ENCODE data around the gene ESYT1. TPM values are rescaled to one million over a fixed set of nuclear protein-coding genes. Genes with fewer than 3 reads are reported as not detected.
"Not testable (repeated sequence)": the region's sequence is repeated elsewhere in the genome, so short reads cannot be mapped to it uniquely, and the experiment has no call there.

Gene ESYT1
- total RNA-seq, 2 donors from 2014 or later: 66.8 to 167 TPM

GRCh38 chr12:56116267-56117081 lies 11.6 kb upstream of the ESYT1 start, which contains the start of gene RPL41:
TSS of gene RPL41 (plus strand) at chr12:56116633.
- Histone ChIP-seq H3K4me1 (replicated peaks) (peaks cover 8% of the 10 kb centered on the region), H3K9me3 (no peaks in the 10 kb centered on the region), H3K4me3 (peak within 1 kb of the TSS; percentile 61), H3K27ac (peak within 1 kb of the TSS; percentile 93 to 97), H3K36me3 (peaks cover 5 to 9% of the 10 kb centered on the region in 2 donors), H3K27me3 (replicated peaks; ENCODE audit: insufficient read depth) (no peaks in the 10 kb centered on the region)
- under 1% methylated on average over 34 of the region's 34 CpGs for WGBS
- intact Hi-C loops (cut with DNase I): loop anchor here (5.0 kb wide), 1 partner anchor 41 kb away; the partner anchor contains the start of gene MYL6
- TF ChIP-seq POLR2AphosphoS5 (IDR thresholded peaks at IDR 0.05) (peak; percentile 98), CTCF (IDR thresholded peaks at IDR 0.05) (peak in 2 of 4 experiments; percentile 26 to 45), POLR2A (IDR thresholded peaks at IDR 0.05) (peak; percentile 92)
- peak; percentile 96 for DNase-seq (ENCODE audit: low spot score)

GRCh38 chr12:56117082-56117706 lies 10.9 kb upstream of the ESYT1 start:
- not testable (repeated sequence) for H3K9me3 ChIP-seq; H3K27me3 ChIP-seq (replicated peaks; ENCODE audit: insufficient read depth); H3K36me3 ChIP-seq; H3K4me1 ChIP-seq (replicated peaks); DNase-seq (ENCODE audit: low spot score)
- intact Hi-C loops (cut with DNase I): loop anchor here (5.0 kb wide), 1 partner anchor 40 kb away; the partner anchor contains the start of gene MYL6
- WGBS: 0% methylated on average over 15 of the region's 16 CpGs
- Histone ChIP-seq H3K4me3 (peak overlapping the region; percentile 61), H3K27ac (peak overlapping the region; percentile 93 to 97)

- no peaks in the 10 kb centered on the region for H3K36me3 ChIP-seq
- intact Hi-C loops (cut with DNase I): loop anchor here (2.0 to 5.0 kb wide), 2 partner anchors 39 to 107 kb away; partner anchors contain the start of genes MYL6 and NABP2
- H3K27me3 ChIP-seq (replicated peaks; ENCODE audit: insufficient read depth): no peaks in the 10 kb centered on the region
- no peaks in the 10 kb centered on the region for H3K9me3 ChIP-seq
- WGBS: under 1% methylated on average over 56 of the region's 61 CpGs
- H3K4me1 ChIP-seq (replicated peaks): peaks cover 8% of the 10 kb centered on the region
- peak; percentile 97 for DNase-seq (ENCODE audit: low spot score)
- TF ChIP-seq POLR2AphosphoS5 (IDR thresholded peaks at IDR 0.05) (peak; percentile 100), CTCF (IDR thresholded peaks at IDR 0.05) (peak; percentile 45 to 94 (median 72)), POLR2A (IDR thresholded peaks at IDR 0.05) (peak; percentile 88)
- H3K4me3 ChIP-seq: peak within 1 kb of the TSS; percentile 61
- H3K27ac ChIP-seq: peak within 1 kb of the TSS; percentile 93 to 97
Measured at GRCh38 chr12:56117778-56118687, 10.0 kb upstream of the ESYT1 start, which contains the start of gene ZC3H10. TSS of gene ZC3H10 (plus strand) at chr12:56118266. CDS start at chr12:56120563, 2,297 bp downstream.

DNA sequence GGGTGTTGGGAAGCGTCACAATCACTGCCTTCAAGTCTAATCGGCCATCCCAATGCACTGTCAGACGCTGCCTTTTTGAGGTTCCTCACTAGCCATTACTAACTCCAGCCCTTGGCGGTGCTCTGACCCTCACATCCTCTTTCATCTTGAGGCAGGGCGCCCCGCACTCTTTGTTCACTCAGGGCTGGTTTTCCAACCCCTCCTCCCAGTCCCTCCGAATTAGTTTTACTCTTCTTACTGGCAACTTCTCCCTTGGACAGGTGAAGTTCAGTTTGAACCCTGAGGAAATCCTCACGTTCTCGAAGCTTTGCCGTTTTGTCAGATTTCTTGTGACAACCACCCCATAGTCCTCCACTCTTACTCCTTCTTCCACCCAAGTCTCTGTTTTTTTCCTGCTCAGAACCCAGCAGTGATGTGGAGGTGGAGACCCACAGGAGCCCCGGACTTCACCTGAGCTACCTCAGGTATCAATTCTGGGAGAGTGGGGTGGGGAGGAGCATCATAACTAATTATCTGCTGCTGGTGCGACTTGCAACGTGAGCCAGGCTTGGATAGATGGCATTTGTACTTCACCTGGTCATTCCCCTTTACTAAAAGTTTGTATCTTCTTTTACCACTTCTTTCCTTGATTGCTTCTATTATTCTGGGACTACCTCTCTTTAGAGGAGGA lies 9.2 kb upstream of the ESYT1 start:
- intact Hi-C loops (cut with DNase I): loop anchor here (1.0 to 5.0 kb wide), 3 partner anchors 38 to 106 kb away; partner anchors contain the start of genes MYL6 and NABP2

More for the DNA sequence above, 9.2 kb upstream of the ESYT1 start:
- WGBS: 6% methylated on average over 13 of the region's 13 CpGs
- Histone ChIP-seq H3K4me1 (replicated peaks) (peaks cover 8% of the 10 kb centered on the region), H3K36me3 (no peaks in the 10 kb centered on the region), H3K4me3 (peak overlapping the region; percentile 61), H3K27ac (peak overlapping the region; percentile 93 to 97), H3K9me3 (no peaks in the 10 kb centered on the region), H3K27me3 (replicated peaks; ENCODE audit: insufficient read depth) (no peaks in the 10 kb centered on the region)
- TF ChIP-seq CTCF (IDR thresholded peaks at IDR 0.05) (no peak), POLR2AphosphoS5 (IDR thresholded peaks at IDR 0.05) (no peak), POLR2A (IDR thresholded peaks at IDR 0.05) (no peak)
- no peak for DNase-seq (ENCODE audit: low spot score)
